Measurements from ENCODE around the gene GFOD1. TPM values are rescaled to one million over a fixed set of nuclear protein-coding genes. Genes with fewer than 3 reads are reported as not detected.
A peak's percentile ranks its signal among the peaks of the same experiment; 100 is the strongest.
"Not testable (repeated sequence)": the region's sequence is repeated elsewhere in the genome, so short reads cannot be mapped to it uniquely, and the experiment has no call there.

The GFOD1 gene
- total RNA-seq, 2 experiments from 2014 or later: 8.0 to 8.7 TPM

DNA sequence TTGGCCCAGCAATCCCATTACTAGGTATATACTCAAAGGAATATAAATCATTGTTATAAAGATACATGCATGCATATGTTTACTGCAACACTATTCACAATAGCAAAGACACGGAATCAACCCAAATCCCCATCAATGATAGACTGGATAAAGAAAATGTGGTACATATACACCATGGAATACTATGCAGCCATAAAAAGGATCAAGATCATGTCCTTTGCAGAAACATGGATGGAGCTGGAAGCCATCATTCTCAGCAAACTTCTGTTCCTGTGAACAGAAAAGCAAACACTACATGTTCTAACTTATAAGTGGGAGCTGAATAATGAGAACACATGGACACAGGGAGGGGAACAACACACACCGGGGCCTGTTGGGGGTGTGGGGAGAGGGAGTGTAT is 27.1 kb downstream of the GFOD1 start:
- peaks cover 71% of the 10 kb centered on the region for H3K4me1 Mint-ChIP-seq (ENCODE audit: low read depth)
- POLR2A ChIA-PET; H3K9me3 Mint-ChIP-seq (ENCODE audit: insufficient read depth); DNase-seq; ATAC-seq; H3K27ac Mint-ChIP-seq; H3K36me3 Mint-ChIP-seq (ENCODE audit: low read depth); H3K27me3 Mint-ChIP-seq (ENCODE audit: low read depth); H3K4me3 Mint-ChIP-seq: not testable (repeated sequence)
- CTCF ChIA-PET: interaction anchor here (0.6 kb wide), 1 partner anchor 27 kb away, joined by 3 read pairs; no protein-coding TSS in a partner anchor

DNA sequence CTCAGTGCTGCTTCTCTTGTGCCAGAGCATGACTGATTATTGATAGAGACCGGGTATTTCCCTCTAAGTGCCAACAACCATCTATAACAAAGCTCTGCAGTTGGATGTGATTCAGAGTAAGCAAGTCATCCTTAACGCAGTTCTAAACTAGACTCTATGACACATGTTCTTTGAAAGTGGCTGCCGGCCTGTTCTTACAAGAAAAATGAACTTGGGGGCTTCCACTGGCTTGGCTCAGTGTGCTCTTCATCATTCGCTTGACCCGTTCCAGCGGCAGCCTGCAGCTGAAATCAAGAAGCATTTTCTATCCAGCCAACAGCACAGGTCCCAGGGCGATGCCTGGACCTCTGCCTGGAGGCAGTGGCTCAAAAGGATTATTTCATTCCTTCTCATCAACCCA is 29.8 kb downstream of the GFOD1 start:
- DNase-seq: no peak
- H3K4me3 Mint-ChIP-seq: no peak overlapping the region
- ChIA-PET POLR2A (interaction anchor here (0.6 to 1.9 kb wide), 2 partner anchors 129 to 148 kb away, joined by 3 to 6 read pairs; partner anchors contain the start of gene TBC1D7), CTCF (interaction anchor here (0.7 to 4.2 kb wide), 5 partner anchors 13 to 117 kb away, joined by 3 to 22 read pairs (median 3); partner anchors contain the start of gene SIRT5)
- no peak for ATAC-seq
- H3K27me3 Mint-ChIP-seq (ENCODE audit: low read depth): no peaks in the 10 kb centered on the region
- no peak overlapping the region for H3K27ac Mint-ChIP-seq
- H3K4me1 Mint-ChIP-seq (ENCODE audit: low read depth): peaks cover 75% of the 10 kb centered on the region
- H3K9me3 Mint-ChIP-seq (ENCODE audit: insufficient read depth): no peaks in the 10 kb centered on the region
- H3K36me3 Mint-ChIP-seq (ENCODE audit: low read depth): peaks cover 10% of the 10 kb centered on the region

DNA sequence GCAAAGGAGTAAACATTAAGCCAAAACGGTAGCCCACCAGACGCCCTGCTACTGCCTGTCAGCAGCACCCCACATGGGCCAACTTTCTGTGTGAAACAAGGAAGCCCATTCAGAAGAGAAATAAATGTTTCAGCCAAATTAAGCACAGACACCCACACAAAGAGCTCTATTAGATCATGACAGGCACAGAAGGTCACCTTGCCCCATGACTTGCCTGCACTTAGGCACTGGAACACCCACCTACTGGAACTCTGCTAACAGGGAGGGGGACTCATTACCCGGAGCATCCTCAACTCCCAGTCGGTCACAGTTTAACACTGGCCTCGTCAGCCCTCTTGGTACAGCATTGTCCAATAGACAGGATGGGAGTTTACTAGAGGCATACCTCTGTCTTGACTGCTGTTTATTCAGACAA is 31.8 kb downstream of the GFOD1 start:
- ATAC-seq: no peak
- Mint-ChIP-seq H3K4me1 (ENCODE audit: low read depth) (peaks cover 59% of the 10 kb centered on the region), H3K27ac (no peak overlapping the region), H3K36me3 (ENCODE audit: low read depth) (peaks cover 14% of the 10 kb centered on the region), H3K4me3 (no peak overlapping the region), H3K27me3 (ENCODE audit: low read depth) (no peaks in the 10 kb centered on the region), H3K9me3 (ENCODE audit: insufficient read depth) (no peaks in the 10 kb centered on the region)
- ChIA-PET POLR2A (interaction anchor here (0.9 to 1.1 kb wide), 3 partner anchors 24 to 31 kb away, joined by 3 read pairs; no protein-coding TSS in a partner anchor), CTCF (interaction anchor here (0.7 to 4.2 kb wide), 6 partner anchors 9 to 120 kb away, joined by 3 to 22 read pairs (median 4); no protein-coding TSS in a partner anchor)
- no peak for DNase-seq

DNA sequence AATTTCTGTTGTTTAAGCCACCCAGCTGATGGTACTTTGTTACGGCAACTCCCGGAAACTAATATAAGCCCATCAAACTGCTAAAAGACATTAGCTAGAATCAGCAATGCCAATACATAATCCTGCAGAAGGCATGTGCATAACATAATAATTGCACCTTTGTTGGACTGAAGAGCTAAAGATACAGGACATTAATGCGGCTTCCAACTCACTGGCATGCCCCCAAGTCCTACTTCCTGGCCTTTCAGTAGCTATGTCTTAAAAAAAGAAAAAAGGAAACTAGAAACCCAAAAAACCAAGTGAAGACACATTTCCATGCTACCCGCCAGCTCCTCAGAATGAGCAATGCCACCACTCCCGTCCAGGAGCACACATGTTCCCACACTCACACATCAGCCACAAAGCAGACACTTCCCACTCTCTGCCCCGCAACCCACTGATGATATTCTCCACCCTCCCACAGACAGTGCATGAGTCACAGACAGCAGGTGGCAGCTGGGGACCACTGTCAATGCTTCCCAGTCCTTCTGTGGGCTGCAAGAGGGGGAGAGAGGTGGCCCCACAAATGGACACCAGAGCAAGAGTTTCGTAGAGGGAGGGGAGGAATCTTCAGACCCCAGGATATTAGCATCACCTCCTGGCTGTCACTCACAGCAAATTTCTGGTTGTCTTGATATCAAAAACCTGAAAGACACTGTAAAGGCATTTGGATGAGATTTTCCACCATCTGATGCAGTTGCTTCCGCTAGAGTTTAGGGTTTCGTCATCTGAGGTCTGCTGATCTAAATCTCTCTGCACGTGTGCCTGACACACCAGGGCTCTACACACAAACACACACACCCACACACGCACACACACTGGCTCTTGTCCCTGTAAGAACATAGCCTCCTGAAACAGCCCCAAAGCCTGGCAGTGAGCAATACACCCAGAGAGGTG is 32.8 kb downstream of the GFOD1 start:
- DNase-seq (peak; percentile 70), ATAC-seq (peak; percentile 81)
- CTCF ChIA-PET: interaction anchor here (0.8 to 4.2 kb wide), 18 partner anchors 8 to 161 kb away, joined by 3 to 26 read pairs (median 4); partner anchors contain the start of genes NOL7 and SIRT5
- H3K27ac Mint-ChIP-seq: peak overlapping the region; percentile 96
- POLR2A ChIA-PET: interaction anchor here (0.8 to 1.2 kb wide), 4 partner anchors 18 to 121 kb away, joined by 3 to 5 read pairs (median 3); no protein-coding TSS in a partner anchor
- peaks cover 61% of the 10 kb centered on the region for H3K4me1 Mint-ChIP-seq (ENCODE audit: low read depth)
- no peaks in the 10 kb centered on the region for H3K27me3 Mint-ChIP-seq (ENCODE audit: low read depth)
- peak overlapping the region; percentile 63 for H3K4me3 Mint-ChIP-seq
- H3K9me3 Mint-ChIP-seq (ENCODE audit: insufficient read depth): peaks cover 4% of the 10 kb centered on the region
- H3K36me3 Mint-ChIP-seq (ENCODE audit: low read depth): peaks cover 23% of the 10 kb centered on the region

DNA sequence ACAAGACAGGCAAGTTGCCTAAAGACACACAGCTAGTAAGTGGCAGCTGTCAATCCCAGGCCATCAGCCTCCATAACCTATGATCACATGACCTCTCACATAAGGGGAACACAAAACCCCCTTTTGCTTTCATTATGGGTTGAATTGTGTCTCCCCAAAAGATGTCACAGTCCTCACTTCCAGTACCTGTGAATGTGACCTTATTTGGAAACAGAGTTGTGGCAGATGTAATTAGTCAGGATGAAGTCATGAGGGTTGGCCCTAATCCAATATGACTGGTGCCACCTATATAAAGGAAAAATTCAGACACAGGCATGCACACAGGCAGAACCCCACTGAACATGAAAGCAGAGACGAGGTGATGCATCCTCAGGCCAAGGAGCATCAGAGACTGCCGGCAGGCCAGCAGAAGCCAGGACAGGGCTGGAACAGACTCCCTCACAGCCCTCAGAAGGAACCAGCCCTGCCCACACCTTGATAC is 33.6 kb downstream of the GFOD1 start:
- ATAC-seq: peak; percentile 40
- ChIA-PET CTCF (interaction anchor here (0.8 to 4.2 kb wide), 20 partner anchors 9 to 161 kb away, joined by 3 to 26 read pairs (median 4); partner anchors contain the start of genes NOL7 and SIRT5), POLR2A (interaction anchor here (0.8 to 1.3 kb wide), 4 partner anchors 18 to 121 kb away, joined by 3 to 5 read pairs (median 4); no protein-coding TSS in a partner anchor)
- Mint-ChIP-seq H3K9me3 (ENCODE audit: insufficient read depth) (peaks cover 5% of the 10 kb centered on the region), H3K27me3 (ENCODE audit: low read depth) (no peaks in the 10 kb centered on the region), H3K4me1 (ENCODE audit: low read depth) (peaks cover 61% of the 10 kb centered on the region), H3K27ac (peak overlapping the region; percentile 96), H3K36me3 (ENCODE audit: low read depth) (peaks cover 21% of the 10 kb centered on the region), H3K4me3 (no peak overlapping the region)
- no peak for DNase-seq

DNA sequence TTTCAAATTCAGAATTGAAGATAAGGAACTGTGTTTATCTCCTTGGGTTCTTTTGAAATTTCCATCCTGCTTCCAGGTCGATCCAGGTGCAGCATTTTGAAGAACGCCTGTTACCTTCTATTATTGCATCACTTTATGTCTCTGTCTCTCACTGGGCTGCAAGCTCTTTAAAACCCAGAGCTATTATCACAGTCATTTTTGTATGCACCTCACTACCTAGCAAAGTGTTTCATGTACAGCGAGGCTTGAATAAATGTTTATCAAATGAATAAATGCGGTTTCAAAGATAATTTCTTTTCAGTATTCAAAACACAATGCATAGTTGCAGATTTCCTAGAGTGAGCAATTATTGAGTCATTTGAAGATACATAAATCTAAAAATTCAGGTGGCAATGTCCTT is 34.2 kb downstream of the GFOD1 start:
- H3K4me3 Mint-ChIP-seq: no peak overlapping the region
- CTCF ChIA-PET: interaction anchor here (1.2 to 3.6 kb wide), 7 partner anchors 10 to 122 kb away, joined by 3 to 26 read pairs (median 7); partner anchors contain the start of gene SIRT5

DNA sequence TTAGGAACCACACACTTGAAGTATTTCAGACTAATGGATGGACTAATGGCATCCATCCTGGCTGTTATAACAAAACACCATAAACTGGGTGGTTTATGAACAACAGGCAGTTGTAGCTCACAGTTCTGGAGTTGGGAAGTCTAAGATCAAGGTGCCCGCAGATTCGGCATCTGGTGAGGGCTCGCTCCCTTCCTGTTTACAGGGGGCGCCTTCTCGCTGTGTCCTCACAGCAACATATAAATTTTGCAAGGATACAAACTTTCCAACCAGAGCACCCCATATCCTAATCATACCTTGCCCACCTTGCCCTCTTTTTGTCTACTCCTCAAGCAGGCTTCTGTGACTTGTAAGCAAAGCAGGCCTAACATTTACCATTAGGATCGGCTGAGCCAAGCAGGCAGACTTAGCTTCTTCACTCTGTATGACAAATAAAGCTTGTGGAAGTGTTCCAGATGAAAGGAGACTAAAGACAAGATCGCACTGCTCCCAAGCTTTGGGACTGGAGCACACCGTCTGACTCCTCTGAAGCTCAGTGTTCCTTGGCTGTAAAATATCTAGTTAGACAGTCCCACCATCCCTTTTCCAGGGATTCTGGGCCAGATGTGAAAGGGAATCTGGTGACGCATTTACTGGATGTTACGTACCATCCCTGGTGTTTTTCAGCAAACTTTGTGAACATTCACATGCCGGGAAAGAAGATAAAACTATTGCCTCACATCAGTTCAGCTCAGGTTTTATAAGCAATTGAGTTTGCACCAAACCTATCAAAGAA is 34.9 kb downstream of the GFOD1 start:
- Mint-ChIP-seq H3K4me3 (no peak overlapping the region), H3K36me3 (ENCODE audit: low read depth) (peaks cover 21% of the 10 kb centered on the region), H3K4me1 (ENCODE audit: low read depth) (peaks cover 65% of the 10 kb centered on the region), H3K9me3 (ENCODE audit: insufficient read depth) (peaks cover 5% of the 10 kb centered on the region), H3K27me3 (ENCODE audit: low read depth) (no peaks in the 10 kb centered on the region), H3K27ac (no peak overlapping the region)
- CTCF ChIA-PET: interaction anchor here (1.2 to 3.6 kb wide), 4 partner anchors 9 to 122 kb away, joined by 3 to 26 read pairs (median 12); partner anchors contain the start of gene SIRT5
- ATAC-seq: no peak
- no peak for DNase-seq
- POLR2A ChIA-PET: interaction anchor here (0.6 to 1.3 kb wide), 3 partner anchors 8 to 124 kb away, joined by 3 to 5 read pairs (median 4); partner anchors contain the start of gene TBC1D7

More for the DNA sequence above, 34.2 kb downstream of the GFOD1 start:
- Mint-ChIP-seq H3K9me3 (ENCODE audit: insufficient read depth) (peaks cover 5% of the 10 kb centered on the region), H3K4me1 (ENCODE audit: low read depth) (peaks cover 62% of the 10 kb centered on the region), H3K27me3 (ENCODE audit: low read depth) (no peaks in the 10 kb centered on the region), H3K36me3 (ENCODE audit: low read depth) (peaks cover 21% of the 10 kb centered on the region), H3K27ac (peak overlapping the region; percentile 50)
- ATAC-seq (no peak), DNase-seq (no peak)
- POLR2A ChIA-PET: interaction anchor here (0.6 to 1.3 kb wide), 4 partner anchors 9 to 125 kb away, joined by 3 to 5 read pairs (median 4); partner anchors contain the start of gene TBC1D7

DNA sequence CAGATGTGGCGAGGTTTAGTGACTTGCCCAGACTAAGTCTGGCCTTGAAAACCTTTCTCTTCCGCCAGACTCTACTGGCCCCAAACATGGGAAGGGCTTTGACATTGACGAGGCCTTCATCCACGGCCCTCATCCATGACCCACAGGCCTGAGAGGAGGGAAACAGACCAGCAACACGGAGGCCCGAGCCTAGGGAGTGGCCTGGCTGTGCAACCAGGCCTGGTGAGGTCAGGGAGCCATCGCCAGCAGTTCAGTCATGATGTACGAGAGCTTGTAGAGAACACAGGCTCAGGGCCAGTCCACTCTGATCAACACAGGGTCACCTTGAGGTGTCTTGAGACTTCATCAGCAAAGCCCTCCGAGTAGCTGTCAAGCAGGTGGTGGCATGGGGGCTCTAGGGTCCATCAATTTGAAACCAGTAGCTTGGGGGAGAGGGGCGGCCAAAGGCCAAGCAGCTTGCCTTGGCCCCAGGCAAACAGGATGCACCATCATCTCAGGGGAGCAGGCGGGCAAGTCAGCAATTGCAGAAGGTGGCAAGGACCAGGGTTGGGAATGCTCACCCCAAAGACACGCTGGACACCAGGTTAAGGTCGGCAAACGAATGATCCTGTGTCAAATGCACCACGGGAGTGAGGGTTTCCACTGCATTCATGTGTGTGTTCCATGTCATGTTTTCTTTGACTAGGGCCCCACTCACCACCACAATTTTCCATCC is 36.1 kb downstream of the GFOD1 start:
- no peak for ATAC-seq
- Mint-ChIP-seq H3K9me3 (ENCODE audit: insufficient read depth) (peaks cover 5% of the 10 kb centered on the region), H3K27ac (peak overlapping the region; percentile 6), H3K4me1 (ENCODE audit: low read depth) (peaks cover 60% of the 10 kb centered on the region), H3K36me3 (ENCODE audit: low read depth) (peaks cover 21% of the 10 kb centered on the region), H3K27me3 (ENCODE audit: low read depth) (no peaks in the 10 kb centered on the region), H3K4me3 (no peak overlapping the region)
- POLR2A ChIA-PET: no interaction called here
- DNase-seq: no peak
- CTCF ChIA-PET: interaction anchor here (3.6 kb wide), 1 partner anchor 123 kb away, joined by 26 read pairs; the partner anchor contains the start of gene SIRT5

DNA sequence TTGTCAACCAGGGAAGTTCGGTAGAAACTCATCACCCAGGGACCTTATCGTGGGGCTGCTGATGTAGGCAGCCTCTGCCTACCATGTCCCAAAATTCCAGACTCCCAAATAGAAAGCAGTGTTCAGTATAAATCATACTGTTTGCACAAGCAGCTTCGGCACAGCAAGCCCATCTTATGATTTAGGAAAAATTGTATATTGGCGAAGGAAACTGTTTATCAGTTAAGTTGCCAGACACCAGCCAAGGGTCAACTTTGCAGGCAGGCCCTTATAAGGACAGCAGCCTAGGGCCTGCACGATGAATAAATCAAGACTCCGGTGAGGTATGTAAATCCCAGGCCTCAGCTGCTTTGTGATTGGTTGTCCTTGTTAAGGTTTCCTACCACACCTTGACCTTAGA is 36.8 kb downstream of the GFOD1 start:
- no peak for ATAC-seq
- Mint-ChIP-seq H3K4me3 (no peak overlapping the region), H3K4me1 (ENCODE audit: low read depth) (peaks cover 61% of the 10 kb centered on the region), H3K27ac (no peak overlapping the region), H3K27me3 (ENCODE audit: low read depth) (no peaks in the 10 kb centered on the region), H3K9me3 (ENCODE audit: insufficient read depth) (peaks cover 5% of the 10 kb centered on the region), H3K36me3 (ENCODE audit: low read depth) (peaks cover 21% of the 10 kb centered on the region)
- CTCF ChIA-PET: interaction anchor here (1.5 kb wide), 2 partner anchors 19 to 22 kb away, joined by 4 read pairs; no protein-coding TSS in a partner anchor
- no peak for DNase-seq
- POLR2A ChIA-PET: no interaction called here

DNA sequence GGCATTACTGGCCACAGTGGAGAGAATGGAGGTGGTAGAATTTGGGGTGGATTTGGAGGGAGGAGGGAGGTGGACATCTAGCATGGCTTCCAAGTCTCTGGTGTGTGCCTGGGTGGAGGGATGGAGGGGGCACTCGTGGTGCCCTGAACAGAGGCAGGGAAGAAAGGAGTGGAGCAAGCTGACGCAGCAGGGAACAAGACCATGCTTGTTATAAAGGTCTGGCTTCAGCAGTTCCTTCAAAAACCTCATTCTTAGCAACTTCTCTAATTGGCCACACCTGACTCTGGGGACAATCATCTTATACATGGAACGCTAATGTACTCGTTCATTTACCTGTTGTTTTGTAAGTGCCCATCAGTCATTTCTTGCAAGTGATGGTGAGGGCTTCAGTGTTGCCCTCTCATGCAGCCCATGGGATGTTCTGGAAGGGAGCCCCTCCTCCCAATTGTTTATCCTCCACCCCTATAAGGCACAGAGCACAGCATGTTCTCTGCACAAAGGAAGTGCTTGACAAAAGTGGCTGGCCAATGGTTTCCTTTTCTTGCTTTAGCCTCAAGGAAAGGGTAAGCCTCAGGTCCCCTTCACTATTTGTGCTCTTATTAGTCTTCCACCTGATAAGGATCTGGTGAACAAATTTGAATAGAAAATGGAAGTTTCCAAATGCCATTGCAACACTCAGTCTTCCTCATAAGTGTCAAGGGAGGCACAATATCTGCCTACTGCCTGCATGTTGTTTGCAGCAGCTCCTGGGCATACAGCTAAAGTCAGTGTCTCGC is 39.3 kb downstream of the GFOD1 start:
- DNase-seq: no peak
- Mint-ChIP-seq H3K9me3 (ENCODE audit: insufficient read depth) (peaks cover 5% of the 10 kb centered on the region), H3K27me3 (ENCODE audit: low read depth) (no peaks in the 10 kb centered on the region), H3K4me3 (peak overlapping the region; percentile 2), H3K36me3 (ENCODE audit: low read depth) (peaks cover 24% of the 10 kb centered on the region), H3K4me1 (ENCODE audit: low read depth) (peaks cover 46% of the 10 kb centered on the region), H3K27ac (peak overlapping the region; percentile 74)
- ATAC-seq: peak; percentile 60
- CTCF ChIA-PET: interaction anchor here (1.3 to 1.5 kb wide), 2 partner anchors 9 to 12 kb away, joined by 4 to 5 read pairs; no protein-coding TSS in a partner anchor
- POLR2A ChIA-PET: no interaction called here

Measured in activated CD8-positive, alpha-beta T cell treated with anti-CD3 and anti-CD28 coated beads, Interleukin-2, amount 10 ng/mL, durations not matched to agents 7 days and 5 days (primary cell).